Fibroblast of the aortic adventitia (primary cell): ENCODE measurements around the gene CSMD2. TPM values are rescaled to one million over a fixed set of nuclear protein-coding genes. Genes with fewer than 3 reads are reported as not detected.

Experiments
- DNase-seq: peaks from one replicate; pipeline ENCODE4 v3.0.0-alpha.2; 2010; ENCODE audit warnings: low read depth
- H3K4me3 ChIP-seq: 2 replicates; pipeline ENCODE4 v1.5.1; 2011; ENCODE audit warnings: low read depth, mild to moderate bottlenecking, control low read depth, low read length, moderate library complexity
- CTCF ChIP-seq: IDR thresholded peaks from 2 replicates; pipeline ENCODE4 v1.5.1; 2011; ENCODE audit warnings: mild to moderate bottlenecking, low read length, control low read depth, inconsistent platforms; ENCODE audit not compliant: insufficient read depth
- total RNA-seq: library from RNA; depleted of rRNA; stranded (reverse); fragments of >200 nt; gene quantifications from 2 replicates; pipeline ENCODE4 v1.2.3, GENCODE V29; 2012; ENCODE audit warnings: low replicate concordance

Gene CSMD2
- total RNA-seq, 1 donor = 6.6 TPM

GRCh38 chr1:33524586-33524985, 640.4 kb downstream of the CSMD2 start:
- no peak for DNase-seq
- no peak for TF ChIP-seq CTCF

GRCh38 chr1:33519240-33519884, 645.7 kb downstream of the CSMD2 start:
- no peak for DNase-seq
- no peak overlapping the region for H3K4me3 ChIP-seq
- TF ChIP-seq CTCF = no peak

More at GRCh38 chr1:33524586-33524985, 640.4 kb downstream of the CSMD2 start:
- H3K4me3 ChIP-seq = no peak overlapping the region

- H3K4me3 ChIP-seq = no peak overlapping the region
- DNase-seq = peak; percentile 14
- no peak for TF ChIP-seq CTCF
Measured at GRCh38 chr1:33517596-33518250, 647.3 kb downstream of the CSMD2 start.

GRCh38 chr1:33516891-33517567, 648.0 kb downstream of the CSMD2 start:
- DNase-seq = peak; percentile 9
- no peak for TF ChIP-seq CTCF
- no peak overlapping the region for H3K4me3 ChIP-seq

- H3K4me3 ChIP-seq = no peak overlapping the region
- no peak for TF ChIP-seq CTCF
- DNase-seq = no peak
Measured at GRCh38 chr1:33516428-33516827, 648.6 kb downstream of the CSMD2 start.

- TF ChIP-seq CTCF = no peak
- no peak for DNase-seq
- no peak overlapping the region for H3K4me3 ChIP-seq
Measured at GRCh38 chr1:33515607-33516006, 649.4 kb downstream of the CSMD2 start.
